H9 (cell line): ENCODE measurements around the gene CDC16. TPM values are rescaled to one million over a fixed set of nuclear protein-coding genes. Genes with fewer than 3 reads are reported as not detected.

ENCODE experiments used
- DNase-seq: peaks from one replicate; pipeline ENCODE4 v3.0.0-alpha.2; 2017
- H2AFZ ChIP-seq: one replicate; pipeline ENCODE4 v1.6.1; 2013; ENCODE audit warnings: mild to moderate bottlenecking, low read length, control low read depth, moderate library complexity
- H2AK5ac ChIP-seq: 2 replicates; pipeline ENCODE4 v1.6.1; 2013; ENCODE audit warnings: low read length, control low read depth, mixed read lengths; ENCODE audit not compliant: insufficient read length
- H2BK120ac ChIP-seq: one replicate; pipeline ENCODE4 v1.6.1; 2013; ENCODE audit warnings: low read depth, mild to moderate bottlenecking, low read length, control low read depth, inconsistent platforms; ENCODE audit not compliant: poor library complexity, severe bottlenecking
- H2BK12ac ChIP-seq: 2 replicates; pipeline ENCODE4 v1.6.1; 2013; ENCODE audit warnings: low read length, control low read depth, mixed read lengths, low read depth; ENCODE audit not compliant: insufficient read length
- H2BK15ac ChIP-seq: 2 replicates; pipeline ENCODE4 v1.6.1; 2013; ENCODE audit warnings: low read depth, low read length, control low read depth
- H2BK20ac ChIP-seq: one replicate; pipeline ENCODE4 v1.6.1; 2013; ENCODE audit warnings: low read depth, mild to moderate bottlenecking, low read length, control low read depth, inconsistent platforms; ENCODE audit not compliant: poor library complexity, severe bottlenecking
- H2BK5ac ChIP-seq: 2 replicates; pipeline ENCODE4 v1.6.1; 2013; ENCODE audit warnings: low read length, control low read depth, mixed read lengths; ENCODE audit not compliant: insufficient read length
- H3K14ac ChIP-seq: 2 replicates; pipeline ENCODE4 v1.6.1; 2013; ENCODE audit warnings: low read length, control low read depth; ENCODE audit not compliant: insufficient read depth
- H3K18ac ChIP-seq: 2 replicates; pipeline ENCODE4 v1.6.1; 2013; ENCODE audit warnings: low read depth, mild to moderate bottlenecking, mixed read lengths, low read length, control low read depth; ENCODE audit not compliant: insufficient read length
- H3K23ac ChIP-seq: 2 replicates; pipeline ENCODE4 v1.6.1; 2013; ENCODE audit warnings: low read length, control low read depth, mixed read lengths, low read depth; ENCODE audit not compliant: insufficient read length
- H3K23me2 ChIP-seq: 2 replicates; pipeline ENCODE4 v1.6.1; 2013; ENCODE audit warnings: low read depth, mild to moderate bottlenecking, mixed read lengths, low read length, control low read depth; ENCODE audit not compliant: insufficient read length, poor library complexity, severe bottlenecking
- H3K27ac ChIP-seq: 2 replicates; pipeline ENCODE4 v1.5.1; 2013; ENCODE audit warnings: low read length, control low read depth, mixed read lengths, low read depth; ENCODE audit not compliant: insufficient read length
- H3K27me3 ChIP-seq: 2 replicates; pipeline ENCODE4 v1.6.1; 2013; ENCODE audit warnings: low read length, control low read depth, inconsistent platforms; ENCODE audit not compliant: insufficient read depth
- H3K4ac ChIP-seq: 2 replicates; pipeline ENCODE4 v1.6.1; 2013; ENCODE audit warnings: low read depth, mild to moderate bottlenecking, control low read depth, inconsistent platforms, low read length, moderate library complexity
- H3K4me1 ChIP-seq: 2 replicates; pipeline ENCODE4 v1.6.1; 2013; ENCODE audit warnings: low read length, control low read depth, inconsistent platforms; ENCODE audit not compliant: insufficient read depth
- H3K4me2 ChIP-seq: 2 replicates; pipeline ENCODE4 v1.6.1; 2013; ENCODE audit warnings: low read length, control low read depth, mixed read lengths; ENCODE audit not compliant: insufficient read length, insufficient read depth
- H3K56ac ChIP-seq: 2 replicates; pipeline ENCODE4 v1.6.1; 2013; ENCODE audit warnings: low read depth, mild to moderate bottlenecking, mixed read lengths, low read length, control low read depth; ENCODE audit not compliant: insufficient read length
- H3K79me1 ChIP-seq: 2 replicates; pipeline ENCODE4 v1.6.1; 2013; ENCODE audit warnings: low read depth, mild to moderate bottlenecking, moderate library complexity, low read length, control low read depth, inconsistent platforms; ENCODE audit not compliant: insufficient read depth, poor library complexity, severe bottlenecking
- H3K79me2 ChIP-seq: 2 replicates; pipeline ENCODE4 v1.6.1; 2013; ENCODE audit warnings: low read length, control low read depth, inconsistent platforms; ENCODE audit not compliant: insufficient read depth
- H3K9ac ChIP-seq: 2 replicates; pipeline ENCODE4 v1.6.1; 2013; ENCODE audit warnings: low read length, control low read depth, mixed read lengths; ENCODE audit not compliant: insufficient read length; ENCODE audit errors: extremely low read depth
- H3K9me3 ChIP-seq: one replicate; pipeline ENCODE4 v1.6.1; 2013; ENCODE audit warnings: low read depth, low read length, inconsistent platforms; ENCODE audit not compliant: control insufficient read depth
- H3T11ph ChIP-seq: one replicate; pipeline ENCODE4 v1.6.1; 2013; ENCODE audit warnings: mild to moderate bottlenecking, low read length, control low read depth, inconsistent platforms
- H4K20me1 ChIP-seq: one replicate; pipeline ENCODE4 v1.6.1; 2013; ENCODE audit not compliant: control insufficient read depth, insufficient read length, insufficient read depth
- H4K5ac ChIP-seq: 2 replicates; pipeline ENCODE4 v1.6.1; 2013; ENCODE audit warnings: low read depth, mild to moderate bottlenecking, mixed read lengths, low read length, control low read depth; ENCODE audit not compliant: insufficient read length
- H4K8ac ChIP-seq: replicated peaks from 2 replicates; pipeline ENCODE4 v1.6.1; 2013; ENCODE audit warnings: low read length, control low read depth, mixed read lengths, low read depth; ENCODE audit not compliant: insufficient read length
- H4K91ac ChIP-seq: 2 replicates; pipeline ENCODE4 v1.6.1; 2013; ENCODE audit warnings: low read depth, mild to moderate bottlenecking, moderate library complexity, mixed read lengths, low read length, control low read depth; ENCODE audit not compliant: insufficient read length
- H3K27ac Mint-ChIP-seq, 3 experiments: 2 replicates in 2 of 3; 3 replicates in 1 of 3; pipeline ENCODE4 v1.8.0; 2020 to 2021; ENCODE audit warnings: mixed read lengths in 3 of 3, mild to moderate bottlenecking in 1 of 3, moderate library complexity in 1 of 3
- H3K27me3 Mint-ChIP-seq: 2 replicates; pipeline ENCODE4 v1.8.0; 2021; ENCODE audit warnings: low read depth, mild to moderate bottlenecking, moderate library complexity, mixed read lengths
- H3K36me3 Mint-ChIP-seq, 3 experiments: 2 replicates in 2 of 3; 3 replicates in 1 of 3; pipeline ENCODE4 v1.8.0; 2020 to 2021; ENCODE audit warnings: low read depth in 3 of 3, mixed read lengths in 3 of 3; ENCODE audit not compliant: insufficient read depth in 1 of 3
- H3K4me1 Mint-ChIP-seq, 2 experiments: 2 replicates each; pipeline ENCODE4 v1.8.0; 2020; ENCODE audit warnings: mixed read lengths in 2 of 2
- H3K4me3 Mint-ChIP-seq, 2 experiments: 2 replicates in 1 of 2; 3 replicates in 1 of 2; pipeline ENCODE4 v1.8.0; 2020 to 2021; ENCODE audit warnings: mild to moderate bottlenecking in 2 of 2, mixed read lengths in 2 of 2, moderate library complexity in 1 of 2
- H3K9me3 Mint-ChIP-seq, 2 experiments: 2 replicates in 1 of 2; 3 replicates in 1 of 2; pipeline ENCODE4 v1.8.0; 2020; ENCODE audit warnings: mild to moderate bottlenecking in 2 of 2, mixed read lengths in 2 of 2, moderate library complexity in 1 of 2
- WGBS: extraction: QIAGEN DNeasy Blood & Tissue Kit; methylation state at CpG from one replicate; pipeline ENCODE4 v1.1.7; 2013; ENCODE audit warnings: missing lambda C conversion rate, low lambda C conversion rate, mixed read lengths; ENCODE audit not compliant: insufficient read length; ENCODE audit errors: extremely low coverage; 5-methylcytosine and 5-hydroxymethylcytosine counted together
- total RNA-seq: library from RNA; stranded (reverse); gene quantifications from 2 replicates; pipeline ENCODE4 v1.2.1, GENCODE V29; 2021
- TF ChIP-seq, protein P1 (sequence below): fragments of 200-600 bp; sonication (generic); conservative IDR thresholded peaks from 3 replicates; pipeline ENCODE4 v1.8.0; 2021; ENCODE audit warnings: antibody characterized with exemption, mild to moderate bottlenecking

CDC16 gene
- total RNA-seq, 1 experiment from 2014 or later, result 91.9 TPM

DNA sequence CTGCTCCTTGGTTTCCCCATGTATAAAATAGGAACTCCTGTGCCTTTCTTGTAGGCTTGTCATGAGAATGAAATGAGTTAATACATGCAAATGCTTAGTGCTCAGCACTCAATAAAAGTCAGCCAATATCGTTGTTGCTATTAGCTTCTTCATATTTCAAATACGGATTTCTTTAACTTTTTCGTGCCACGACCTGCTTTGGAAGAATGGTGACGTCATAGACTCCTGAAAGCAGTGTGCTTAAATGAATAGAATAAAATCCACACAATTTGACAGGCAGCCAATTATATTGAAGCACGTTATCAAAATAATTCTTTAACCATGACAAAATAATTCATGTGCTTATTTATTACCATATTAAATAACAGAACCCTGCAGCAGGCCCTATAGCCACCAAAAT lies 26.6 kb upstream of the CDC16 start:
- Histone ChIP-seq H3K79me2 (no peaks in the 10 kb centered on the region), H3K18ac (no peak overlapping the region), H4K5ac (no peak overlapping the region), H2BK5ac (no peak overlapping the region), H2BK15ac (no peak overlapping the region), H2AK5ac (no peak overlapping the region), H3K14ac (no peak overlapping the region), H3K9me3 (peaks cover 11% of the 10 kb centered on the region), H3K23ac (no peak overlapping the region), H3K56ac (no peak overlapping the region), H3K4ac (no peak overlapping the region), H3K4me2 (no peak overlapping the region), H4K8ac (no peak overlapping the region), H3K23me2 (no peaks in the 10 kb centered on the region), H4K91ac (no peak overlapping the region), H4K20me1 (no peaks in the 10 kb centered on the region), H3K79me1 (no peaks in the 10 kb centered on the region), H2AFZ (no peak overlapping the region), H3K27me3 (no peaks in the 10 kb centered on the region), H3K9ac (no peak overlapping the region), H3K27ac (no peak overlapping the region), H2BK20ac (no peak overlapping the region), H2BK12ac (no peak overlapping the region), H2BK120ac (no peak overlapping the region), H3T11ph (no peak overlapping the region), H3K4me1 (no peaks in the 10 kb centered on the region)
- Mint-ChIP-seq H3K27me3 (peaks cover 6% of the 10 kb centered on the region), H3K4me3 (no peak overlapping the region), H3K27ac (no peak overlapping the region), H3K4me1 (peaks cover 5 to 9% of the 10 kb centered on the region in 2 experiments; a peak in 3 of 4 replicates), H3K36me3 (peaks cover 0 to 4% (median 0%) of the 10 kb centered on the region in 3 experiments; a peak in 2 of 7 replicates), H3K9me3 (peaks cover 21 to 30% of the 10 kb centered on the region in 2 experiments)
- no CpG with 5 or more reads among the region's 6 CpGs for WGBS
- no peak for DNase-seq
- TF ChIP-seq, protein P1, sequence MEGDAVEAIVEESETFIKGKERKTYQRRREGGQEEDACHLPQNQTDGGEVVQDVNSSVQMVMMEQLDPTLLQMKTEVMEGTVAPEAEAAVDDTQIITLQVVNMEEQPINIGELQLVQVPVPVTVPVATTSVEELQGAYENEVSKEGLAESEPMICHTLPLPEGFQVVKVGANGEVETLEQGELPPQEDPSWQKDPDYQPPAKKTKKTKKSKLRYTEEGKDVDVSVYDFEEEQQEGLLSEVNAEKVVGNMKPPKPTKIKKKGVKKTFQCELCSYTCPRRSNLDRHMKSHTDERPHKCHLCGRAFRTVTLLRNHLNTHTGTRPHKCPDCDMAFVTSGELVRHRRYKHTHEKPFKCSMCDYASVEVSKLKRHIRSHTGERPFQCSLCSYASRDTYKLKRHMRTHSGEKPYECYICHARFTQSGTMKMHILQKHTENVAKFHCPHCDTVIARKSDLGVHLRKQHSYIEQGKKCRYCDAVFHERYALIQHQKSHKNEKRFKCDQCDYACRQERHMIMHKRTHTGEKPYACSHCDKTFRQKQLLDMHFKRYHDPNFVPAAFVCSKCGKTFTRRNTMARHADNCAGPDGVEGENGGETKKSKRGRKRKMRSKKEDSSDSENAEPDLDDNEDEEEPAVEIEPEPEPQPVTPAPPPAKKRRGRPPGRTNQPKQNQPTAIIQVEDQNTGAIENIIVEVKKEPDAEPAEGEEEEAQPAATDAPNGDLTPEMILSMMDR, result no peak
